ENCODE data around the gene PGPEP1. TPM values are rescaled to one million over a fixed set of nuclear protein-coding genes. Genes with fewer than 3 reads are reported as not detected.
A peak's percentile ranks its signal among the peaks of the same experiment; 100 is the strongest.
"Not testable (repeated sequence)": the region's sequence is repeated elsewhere in the genome, so short reads cannot be mapped to it uniquely, and the experiment has no call there.

Gene PGPEP1
- total RNA-seq, 1 donor from 2014 or later, result 27.5 TPM

DNA sequence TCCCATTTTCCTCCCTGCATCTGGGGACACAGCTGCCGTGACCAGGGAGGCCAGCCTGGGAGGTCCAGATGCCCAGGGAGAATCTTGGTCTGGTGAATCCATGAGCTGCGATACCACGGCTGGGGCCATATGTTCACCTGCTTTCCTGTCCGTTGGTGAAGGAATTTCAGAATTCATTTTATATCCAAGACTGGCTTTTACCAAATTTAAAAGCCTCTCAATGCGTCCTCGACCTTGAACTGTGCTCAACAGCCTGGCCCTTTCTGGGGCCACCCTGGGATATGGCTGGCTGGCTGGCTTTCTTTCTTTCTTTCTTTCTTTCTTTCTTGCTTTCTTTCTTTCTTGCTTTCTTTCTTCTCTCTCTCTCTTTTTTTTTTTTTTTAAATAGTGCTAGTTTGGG, 23.4 kb downstream of the PGPEP1 start:
- no peak for DNase-seq (ENCODE audit: extremely low spot score in 2 of 2)
- Histone ChIP-seq H3K4me3 (no peak overlapping the region), H3K36me3 (peaks cover 0 to 13% of the 10 kb centered on the region in 2 donors), H3K27ac (peak overlapping the region; percentile 75), H3K9me3 (no peaks in the 10 kb centered on the region), H3K27me3 (no peaks in the 10 kb centered on the region), H3K4me1 (peaks cover 14% of the 10 kb centered on the region)
- intact Hi-C loops (cut with DNase I), result no loop called here
- TF ChIP-seq POLR2AphosphoS5 (IDR thresholded peaks at IDR 0.05; ENCODE audit: insufficient read depth in 1 of 2, low read depth in 1 of 2), result no peak

DNA sequence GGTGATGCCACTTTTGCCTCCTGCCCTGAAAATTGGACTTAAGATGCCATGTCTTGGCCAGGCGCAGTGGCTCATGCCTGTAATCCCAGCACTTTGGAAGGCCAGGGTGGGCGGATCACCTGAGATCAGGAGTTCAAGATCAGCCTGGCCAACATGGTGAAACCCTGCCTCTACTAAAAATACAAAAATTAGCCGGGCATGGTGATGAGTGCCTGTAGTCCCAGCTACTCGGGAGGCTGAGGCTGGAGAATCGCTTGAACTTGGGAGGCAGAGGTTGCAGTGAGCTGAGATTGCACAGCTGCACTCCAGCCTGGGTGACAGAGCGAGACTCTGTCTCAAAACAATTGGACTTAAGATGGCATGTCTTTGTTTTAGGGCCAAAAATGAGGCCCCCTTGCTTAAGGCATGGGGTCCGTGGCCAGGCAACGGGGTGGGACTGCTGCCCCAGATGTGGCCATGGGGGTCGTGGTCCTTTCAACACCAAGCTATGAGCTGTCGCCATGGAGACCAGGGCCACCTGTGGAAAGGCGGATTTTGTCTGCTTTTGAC, 24.0 kb downstream of the PGPEP1 start:
- Histone ChIP-seq H3K36me3 (peaks cover 0 to 13% of the 10 kb centered on the region in 2 donors), H3K4me1 (peaks cover 14% of the 10 kb centered on the region), H3K4me3 (peak overlapping the region in 1 of 2 donors; percentile 10), H3K27ac (peak overlapping the region; percentile 75)
- H3K27me3 ChIP-seq; DNase-seq (ENCODE audit: extremely low spot score in 2 of 2); H3K9me3 ChIP-seq; intact Hi-C loops (cut with DNase I): not testable (repeated sequence)

DNA sequence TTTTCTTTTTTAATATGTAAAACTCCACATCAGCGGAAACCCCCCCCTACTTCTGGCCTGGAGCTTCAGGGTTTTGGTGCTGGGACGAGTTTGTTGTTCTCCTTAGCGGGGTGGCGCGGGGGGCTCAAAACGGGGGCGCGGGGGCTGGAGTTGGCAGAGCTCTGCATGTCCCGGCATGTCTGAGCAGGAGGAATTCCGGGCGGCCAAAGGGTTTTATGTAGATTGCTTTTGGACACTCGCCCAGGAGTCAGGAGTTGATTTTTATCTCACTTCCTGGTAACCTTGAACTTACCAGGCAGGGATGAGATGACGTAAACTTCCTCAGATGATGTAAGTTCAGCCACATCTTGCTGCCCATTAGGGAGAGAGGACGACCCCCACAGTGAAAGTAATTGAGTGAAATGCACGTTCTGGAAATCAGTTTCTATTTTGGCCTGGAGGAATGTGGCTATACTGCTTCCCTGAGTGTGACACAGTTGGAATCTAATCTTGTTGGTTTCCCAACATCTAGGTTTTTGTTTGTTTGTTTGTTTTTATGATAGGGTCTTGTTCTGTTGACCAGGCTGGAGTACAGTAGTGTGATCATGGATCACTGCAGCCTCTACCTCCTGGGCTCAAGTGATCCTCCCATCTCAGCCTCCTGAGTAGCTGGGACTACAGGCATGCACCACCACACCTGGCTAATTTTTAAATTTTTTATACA, 24.6 kb downstream of the PGPEP1 start:
- H3K4me3 ChIP-seq, result peak overlapping the region in 1 of 2 donors; percentile 10
- H3K9me3 ChIP-seq, result no peaks in the 10 kb centered on the region
- H3K4me1 ChIP-seq, result peaks cover 14% of the 10 kb centered on the region
- no peaks in the 10 kb centered on the region for H3K27me3 ChIP-seq
- intact Hi-C loops (cut with DNase I), result no loop called here
- no peak for DNase-seq (ENCODE audit: extremely low spot score in 2 of 2)
- peak overlapping the region; percentile 75 for H3K27ac ChIP-seq
- peaks cover 0 to 10% of the 10 kb centered on the region in 2 donors for H3K36me3 ChIP-seq
- peak; percentile 51 to 83 for TF ChIP-seq POLR2AphosphoS5 (IDR thresholded peaks at IDR 0.05; ENCODE audit: insufficient read depth in 1 of 2, low read depth in 1 of 2)
- TF ChIP-seq, protein P1, sequence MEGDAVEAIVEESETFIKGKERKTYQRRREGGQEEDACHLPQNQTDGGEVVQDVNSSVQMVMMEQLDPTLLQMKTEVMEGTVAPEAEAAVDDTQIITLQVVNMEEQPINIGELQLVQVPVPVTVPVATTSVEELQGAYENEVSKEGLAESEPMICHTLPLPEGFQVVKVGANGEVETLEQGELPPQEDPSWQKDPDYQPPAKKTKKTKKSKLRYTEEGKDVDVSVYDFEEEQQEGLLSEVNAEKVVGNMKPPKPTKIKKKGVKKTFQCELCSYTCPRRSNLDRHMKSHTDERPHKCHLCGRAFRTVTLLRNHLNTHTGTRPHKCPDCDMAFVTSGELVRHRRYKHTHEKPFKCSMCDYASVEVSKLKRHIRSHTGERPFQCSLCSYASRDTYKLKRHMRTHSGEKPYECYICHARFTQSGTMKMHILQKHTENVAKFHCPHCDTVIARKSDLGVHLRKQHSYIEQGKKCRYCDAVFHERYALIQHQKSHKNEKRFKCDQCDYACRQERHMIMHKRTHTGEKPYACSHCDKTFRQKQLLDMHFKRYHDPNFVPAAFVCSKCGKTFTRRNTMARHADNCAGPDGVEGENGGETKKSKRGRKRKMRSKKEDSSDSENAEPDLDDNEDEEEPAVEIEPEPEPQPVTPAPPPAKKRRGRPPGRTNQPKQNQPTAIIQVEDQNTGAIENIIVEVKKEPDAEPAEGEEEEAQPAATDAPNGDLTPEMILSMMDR (IDR thresholded peaks at IDR 0.05), result no peak

DNA sequence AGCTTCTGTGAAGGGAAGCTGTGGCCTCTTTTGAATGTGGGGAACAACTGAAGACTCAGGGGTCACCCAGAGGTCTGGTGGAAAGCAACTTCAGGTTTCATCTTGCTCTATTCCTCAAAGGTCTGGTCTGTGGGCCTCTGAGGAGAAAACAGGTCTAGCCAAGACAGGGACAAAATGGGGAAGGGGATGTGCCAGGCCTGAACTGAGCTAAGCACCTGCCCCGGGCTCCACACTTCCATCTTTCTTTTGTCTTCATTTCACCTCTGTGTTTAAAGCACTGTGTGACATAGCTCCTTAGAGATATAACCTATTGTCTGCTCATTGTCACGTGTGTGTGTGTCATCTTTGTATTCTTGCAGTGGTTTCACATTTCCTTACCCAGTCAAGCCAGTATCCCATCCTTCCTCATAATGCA, 25.6 kb downstream of the PGPEP1 start:
- H3K36me3 ChIP-seq, result peaks cover 0 to 5% of the 10 kb centered on the region in 2 donors
- TF ChIP-seq POLR2A (IDR thresholded peaks at IDR 0.05) (no peak), POLR2AphosphoS5 (IDR thresholded peaks at IDR 0.05; ENCODE audit: insufficient read depth in 1 of 2, low read depth in 1 of 2) (peak in 1 of 2 donors; percentile 20)
- TF ChIP-seq, protein P1 (IDR thresholded peaks at IDR 0.05), result no peak
- H3K4me1 ChIP-seq, result peaks cover 14% of the 10 kb centered on the region
- H3K27me3 ChIP-seq, result no peaks in the 10 kb centered on the region
- no peak overlapping the region for H3K4me3 ChIP-seq
- intact Hi-C loops (cut with DNase I), result no loop called here
- H3K27ac ChIP-seq, result peak overlapping the region; percentile 75
- H3K9me3 ChIP-seq, result no peaks in the 10 kb centered on the region
- DNase-seq (ENCODE audit: extremely low spot score in 2 of 2), result no peak

DNA sequence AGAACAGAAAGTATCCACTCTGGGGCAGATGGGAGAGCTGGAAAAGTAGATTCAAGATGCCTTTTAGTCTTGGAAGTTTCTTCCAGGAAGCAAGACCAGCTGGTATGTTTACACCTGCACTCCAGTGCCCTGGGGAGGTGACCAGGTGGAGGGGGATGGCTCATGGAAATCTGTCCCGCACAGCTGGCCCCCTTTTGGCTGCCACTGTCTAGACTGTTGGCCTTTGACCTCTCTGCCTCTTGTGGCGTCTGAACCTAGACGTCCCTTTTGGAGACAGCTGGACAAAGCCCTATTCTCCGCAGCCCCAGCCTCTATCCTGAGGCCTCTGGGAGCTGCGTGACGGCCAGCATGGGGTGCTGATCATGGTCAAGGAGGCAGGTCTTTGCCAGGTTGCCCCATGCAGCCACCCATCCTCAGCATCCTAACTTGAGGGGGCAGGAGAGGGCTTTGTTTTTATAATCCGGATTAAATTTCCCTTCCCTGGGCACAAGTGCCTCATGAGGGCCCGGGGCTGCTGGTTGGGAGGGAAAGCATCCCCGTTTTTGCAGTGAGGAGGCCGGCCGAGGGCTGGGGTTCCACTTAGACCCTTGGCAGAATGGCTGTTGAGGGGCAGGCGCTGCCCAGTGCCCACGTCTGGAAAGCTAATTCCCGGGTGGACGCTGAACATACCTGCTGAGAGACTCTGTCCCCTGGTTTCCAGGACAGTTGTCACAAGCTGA, 28.3 kb downstream of the PGPEP1 start:
- TF ChIP-seq, protein P1 (IDR thresholded peaks at IDR 0.05), result no peak
- TF ChIP-seq POLR2A (IDR thresholded peaks at IDR 0.05), result no peak
- TF ChIP-seq POLR2AphosphoS5 (IDR thresholded peaks at IDR 0.05; ENCODE audit: insufficient read depth in 1 of 2, low read depth in 1 of 2), result no peak
- Histone ChIP-seq H3K36me3 (no peaks in the 10 kb centered on the region), H3K9me3 (no peaks in the 10 kb centered on the region), H3K4me1 (peaks cover 18% of the 10 kb centered on the region), H3K27me3 (no peaks in the 10 kb centered on the region), H3K4me3 (no peak overlapping the region), H3K27ac (no peak overlapping the region)
- DNase-seq (ENCODE audit: extremely low spot score in 2 of 2), result no peak
- intact Hi-C loops (cut with DNase I), result no loop called here

Data from vagina (tissue), 2 donors.